Subcutaneous adipose tissue (tissue), 4 donors: ENCODE measurements around the gene SLC7A14. TPM values are rescaled to one million over a fixed set of nuclear protein-coding genes. Genes with fewer than 3 reads are reported as not detected.

Experiments used
- CTCF ChIP-seq: fragments of 450-650 bp; IDR thresholded peaks from one replicate; pipeline ENCODE4 v1.5.1; 2016; ENCODE audit warnings: low read depth, mild to moderate bottlenecking, control low read depth, antibody characterized with exemption, moderate library complexity
- total RNA-seq, 4 donors: library from RNA; depleted of rRNA; stranded (reverse); fragments of >200 nt; gene quantifications; one replicate each; pipeline ENCODE4 v1.1.0, GENCODE V29; 2016

The SLC7A14 gene
- total RNA-seq, 4 donors from 2014 or later: not detected

GRCh38 chr3:170532573-170532972 is 53.3 kb downstream of the SLC7A14 start:
- no peak for TF ChIP-seq CTCF

- TF ChIP-seq CTCF: no peak
These were observed 54.1 kb downstream of the SLC7A14 start for GRCh38 chr3:170531657-170532335.

- no peak for TF ChIP-seq CTCF
These were observed 54.8 kb downstream of the SLC7A14 start for GRCh38 chr3:170531054-170531453.

- TF ChIP-seq CTCF: no peak
These were observed 56.0 kb downstream of the SLC7A14 start for GRCh38 chr3:170529912-170530311.

- TF ChIP-seq CTCF: no peak
These were observed 56.5 kb downstream of the SLC7A14 start for GRCh38 chr3:170529346-170529745.

GRCh38 chr3:170528726-170529125 is 57.1 kb downstream of the SLC7A14 start:
- no peak for TF ChIP-seq CTCF

- TF ChIP-seq CTCF: no peak
These were observed 61.8 kb downstream of the SLC7A14 start for GRCh38 chr3:170524073-170524472.
